WTC11 (cell line): ENCODE data around the gene TAC3. TPM values are rescaled to one million over a fixed set of nuclear protein-coding genes. Genes with fewer than 3 reads are reported as not detected.

Experiments used
- ATAC-seq: fragments of 200-7000 bp; cut with Tn5 transposase; 2 replicates; pipeline ENCODE4 v1.10.0; 2021; ENCODE audit warnings: mild to moderate bottlenecking, moderate library complexity
- CTCF ChIA-PET: fragments of 300-600 bp; sonication (Branson Sonifier 250); formaldehyde crosslinking; loops from one replicate; lab custom pipeline; 2021; ENCODE audit warnings: antibody characterized with exemption; lab: Charles Lee
- POLR2A ChIA-PET: fragments of 350-600 bp; sonication (Branson Sonifier 250); formaldehyde crosslinking; loops from one replicate; lab custom pipeline; 2021; ENCODE audit warnings: antibody characterized with exemption; lab: Charles Lee
- DNase-seq: peaks from one replicate; pipeline ENCODE4 v3.0.0; 2021; ENCODE audit warnings: low spot score
- H3K27ac Mint-ChIP-seq: 2 replicates; pipeline ENCODE4 v1.8.0; 2021; ENCODE audit warnings: mixed read lengths
- H3K27me3 Mint-ChIP-seq: 2 replicates; pipeline ENCODE4 v1.8.0; 2021; ENCODE audit warnings: low read depth, mild to moderate bottlenecking, moderate library complexity, mixed read lengths
- H3K36me3 Mint-ChIP-seq: 2 replicates; pipeline ENCODE4 v1.8.0; 2021; ENCODE audit warnings: mixed read lengths
- H3K4me1 Mint-ChIP-seq: 2 replicates; pipeline ENCODE4 v1.8.0; 2022; ENCODE audit warnings: mixed read lengths
- H3K4me3 Mint-ChIP-seq: 2 replicates; pipeline ENCODE4 v1.8.0; 2021; ENCODE audit warnings: mild to moderate bottlenecking, moderate library complexity, mixed read lengths
- H3K9me3 Mint-ChIP-seq: 2 replicates; pipeline ENCODE4 v1.8.0; 2021; ENCODE audit warnings: mixed read lengths
- ATF2 ChIP-seq: sonication (generic); formaldehyde crosslinking; IDR thresholded peaks from 2 replicates; pipeline ENCODE4 v1.8.1; 2022; ENCODE audit warnings: low read depth, missing genetic modification reagents, borderline replicate concordance
- CREB1 ChIP-seq: sonication (generic); formaldehyde crosslinking; IDR thresholded peaks from 2 replicates; pipeline ENCODE4 v1.8.0; 2023; ENCODE audit warnings: mild to moderate bottlenecking, missing genetic modification reagents
- CREM ChIP-seq: sonication (generic); formaldehyde crosslinking; IDR thresholded peaks from 2 replicates; pipeline ENCODE4 v1.8.1; 2022; ENCODE audit warnings: mild to moderate bottlenecking, missing genetic modification reagents, moderate library complexity
- E2F4 ChIP-seq: sonication (generic); formaldehyde crosslinking; IDR thresholded peaks from 2 replicates; pipeline ENCODE4 v1.8.1; 2022; ENCODE audit warnings: low read depth, mild to moderate bottlenecking, moderate library complexity, missing genetic modification reagents, borderline replicate concordance
- ELF4 ChIP-seq: sonication (generic); formaldehyde crosslinking; IDR thresholded peaks from 2 replicates; pipeline ENCODE4 v1.8.1; 2022; ENCODE audit warnings: low read depth, mild to moderate bottlenecking, moderate library complexity, missing genetic modification reagents
- ESRRA ChIP-seq: sonication (generic); formaldehyde crosslinking; IDR thresholded peaks from 2 replicates; pipeline ENCODE4 v1.8.1; 2022; ENCODE audit warnings: mild to moderate bottlenecking, missing genetic modification reagents, borderline replicate concordance
- GTF2I ChIP-seq: fragments of 250-450 bp; sonication (Bioruptor Pico); conservative IDR thresholded peaks from 2 replicates; pipeline ENCODE4 v1.4.0; 2021; ENCODE audit warnings: mild to moderate bottlenecking
- JUN ChIP-seq: sonication (generic); formaldehyde crosslinking; IDR thresholded peaks from 2 replicates; pipeline ENCODE4 v1.8.0; 2023; ENCODE audit warnings: mild to moderate bottlenecking, missing genetic modification reagents
- MAX ChIP-seq: sonication (generic); formaldehyde crosslinking; IDR thresholded peaks from 2 replicates; pipeline ENCODE4 v1.8.0; 2022; ENCODE audit warnings: mild to moderate bottlenecking, missing genetic modification reagents
- PRRX2 ChIP-seq: fragments of 250-450 bp; sonication (Bioruptor Pico); IDR thresholded peaks from 2 replicates; pipeline ENCODE4 v1.8.0; 2021; ENCODE audit warnings: mild to moderate bottlenecking
- USF1 ChIP-seq: sonication (generic); formaldehyde crosslinking; IDR thresholded peaks from 2 replicates; pipeline ENCODE4 v1.8.0; 2022; ENCODE audit warnings: mild to moderate bottlenecking, missing genetic modification reagents
- ZBTB21 ChIP-seq: sonication (generic); formaldehyde crosslinking; IDR thresholded peaks from 2 replicates; pipeline ENCODE4 v1.8.1; 2023; ENCODE audit warnings: mild to moderate bottlenecking, missing genetic modification reagents, borderline replicate concordance
- ZNF232 ChIP-seq: sonication (generic); formaldehyde crosslinking; IDR thresholded peaks from 2 replicates; pipeline ENCODE4 v1.8.0; 2022; ENCODE audit warnings: mild to moderate bottlenecking, missing genetic modification reagents
- ZNF263 ChIP-seq: sonication (generic); formaldehyde crosslinking; IDR thresholded peaks from 2 replicates; pipeline ENCODE4 v1.8.1; 2022; ENCODE audit warnings: low read depth, mild to moderate bottlenecking, moderate library complexity, missing genetic modification reagents
- ZNF512 ChIP-seq: sonication (generic); formaldehyde crosslinking; IDR thresholded peaks from 2 replicates; pipeline ENCODE4 v1.8.1; 2022; ENCODE audit warnings: missing genetic modification reagents, borderline replicate concordance
- total RNA-seq: library from RNA; stranded (reverse); gene quantifications from 3 replicates; pipeline ENCODE4 v1.2.3, GENCODE V29; 2021
- TF ChIP-seq, protein P1 (sequence below): sonication (generic); formaldehyde crosslinking; IDR thresholded peaks from 2 replicates; pipeline ENCODE4 v1.8.1; 2023; ENCODE audit warnings: mild to moderate bottlenecking, moderate library complexity, missing genetic modification reagents
- TF ChIP-seq, protein P2 (sequence below): sonication (generic); formaldehyde crosslinking; IDR thresholded peaks from 2 replicates; pipeline ENCODE4 v1.8.0; 2023; ENCODE audit warnings: missing genetic modification reagents

Gene TAC3
- total RNA-seq, 1 experiment from 2014 or later, result 4.1 TPM

DNA sequence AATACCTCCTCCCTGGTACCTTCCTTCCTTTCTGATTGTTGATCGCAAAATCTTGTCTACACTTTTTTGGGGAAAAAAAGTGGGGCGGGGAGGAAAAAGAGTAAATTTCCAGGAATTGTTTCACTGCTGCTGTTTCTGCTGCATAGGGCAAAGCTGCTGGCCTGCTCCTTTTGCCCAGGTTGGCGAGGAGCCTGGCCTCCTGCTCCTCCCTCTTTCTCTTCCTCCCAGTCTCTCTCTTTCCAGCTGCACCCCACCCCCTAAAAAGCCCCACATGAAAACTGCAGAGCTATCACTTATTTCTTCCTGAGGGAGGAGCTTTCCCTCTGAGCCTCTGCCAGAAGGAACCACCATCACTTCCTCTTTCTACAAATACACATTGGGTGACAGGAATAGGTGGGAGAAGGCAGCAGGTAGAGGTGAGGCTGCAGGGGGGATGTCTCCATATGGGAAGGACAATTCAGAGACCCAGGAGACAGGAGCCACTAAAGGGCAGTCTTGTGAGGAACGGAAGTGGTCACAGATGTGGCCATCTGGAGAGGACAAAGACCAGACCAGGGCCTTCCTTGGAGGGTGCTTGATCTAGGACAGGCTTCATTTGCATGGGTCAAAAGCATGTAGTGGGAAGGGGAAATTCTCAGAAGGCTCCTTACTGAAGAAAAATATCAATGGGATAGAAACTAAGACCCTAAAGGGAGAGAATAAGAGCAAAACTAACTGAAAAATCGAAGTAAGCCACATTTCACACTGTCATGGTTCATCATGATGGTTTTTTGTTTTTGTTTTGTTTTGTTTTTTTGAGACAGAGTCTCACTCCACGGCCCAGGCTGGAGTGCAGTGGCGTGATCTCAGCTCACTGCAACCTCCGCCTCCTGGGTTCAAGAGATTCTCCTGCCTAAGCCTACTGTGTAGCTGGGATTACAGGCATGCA, 24.7 kb downstream of the TAC3 start:
- CTCF ChIA-PET, result interaction anchor here (0.6 to 2.0 kb wide), 3 partner anchors 10 to 234 kb away, joined by 3 to 14 read pairs (median 6); partner anchors contain the start of gene HSD17B6
- no peak for ATAC-seq

More for the DNA sequence above, 24.7 kb downstream of the TAC3 start:
- no peak overlapping the region for H3K4me3 Mint-ChIP-seq
- TF ChIP-seq, protein P1, sequence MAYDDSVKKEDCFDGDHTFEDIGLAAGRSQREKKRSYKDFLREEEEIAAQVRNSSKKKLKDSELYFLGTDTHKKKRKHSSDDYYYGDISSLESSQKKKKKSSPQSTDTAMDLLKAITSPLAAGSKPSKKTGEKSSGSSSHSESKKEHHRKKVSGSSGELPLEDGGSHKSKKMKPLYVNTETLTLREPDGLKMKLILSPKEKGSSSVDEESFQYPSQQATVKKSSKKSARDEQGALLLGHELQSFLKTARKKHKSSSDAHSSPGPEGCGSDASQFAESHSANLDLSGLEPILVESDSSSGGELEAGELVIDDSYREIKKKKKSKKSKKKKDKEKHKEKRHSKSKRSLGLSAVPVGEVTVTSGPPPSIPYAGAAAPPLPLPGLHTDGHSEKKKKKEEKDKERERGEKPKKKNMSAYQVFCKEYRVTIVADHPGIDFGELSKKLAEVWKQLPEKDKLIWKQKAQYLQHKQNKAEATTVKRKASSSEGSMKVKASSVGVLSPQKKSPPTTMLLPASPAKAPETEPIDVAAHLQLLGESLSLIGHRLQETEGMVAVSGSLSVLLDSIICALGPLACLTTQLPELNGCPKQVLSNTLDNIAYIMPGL (CRISPR knock-in tag), result no peak
- no peak for TF ChIP-seq ZNF263 (CRISPR knock-in tag)
- no peak for TF ChIP-seq E2F4 (CRISPR knock-in tag)
- TF ChIP-seq ELF4 (CRISPR knock-in tag), result no peak
- TF ChIP-seq MAX, result no peak
- TF ChIP-seq ZBTB21, result no peak
- TF ChIP-seq CREB1 (CRISPR knock-in tag), result no peak
- TF ChIP-seq ZNF232 (CRISPR knock-in tag), result no peak
- no peak for TF ChIP-seq ESRRA (CRISPR knock-in tag)
- TF ChIP-seq, protein P2, sequence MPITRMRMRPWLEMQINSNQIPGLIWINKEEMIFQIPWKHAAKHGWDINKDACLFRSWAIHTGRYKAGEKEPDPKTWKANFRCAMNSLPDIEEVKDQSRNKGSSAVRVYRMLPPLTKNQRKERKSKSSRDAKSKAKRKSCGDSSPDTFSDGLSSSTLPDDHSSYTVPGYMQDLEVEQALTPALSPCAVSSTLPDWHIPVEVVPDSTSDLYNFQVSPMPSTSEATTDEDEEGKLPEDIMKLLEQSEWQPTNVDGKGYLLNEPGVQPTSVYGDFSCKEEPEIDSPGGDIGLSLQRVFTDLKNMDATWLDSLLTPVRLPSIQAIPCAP, result no peak
- no peak for TF ChIP-seq PRRX2 (CRISPR knock-in tag)
- no peak for TF ChIP-seq CREM (CRISPR knock-in tag)
- no peak for TF ChIP-seq USF1 (CRISPR knock-in tag)
- no peak for TF ChIP-seq GTF2I (CRISPR knock-in tag)
- TF ChIP-seq ATF2 (CRISPR knock-in tag), result no peak
- no peak for TF ChIP-seq JUN (CRISPR knock-in tag)
- no peak for TF ChIP-seq ZNF512
- DNase-seq, result no peak
- peaks cover 23% of the 10 kb centered on the region for H3K4me1 Mint-ChIP-seq
- no peak overlapping the region for H3K27ac Mint-ChIP-seq
- H3K36me3 Mint-ChIP-seq, result peaks cover 2% of the 10 kb centered on the region; the same call in 1 of the 2 replicates
- POLR2A ChIA-PET, result no interaction called here
- H3K27me3 Mint-ChIP-seq, result no peaks in the 10 kb centered on the region
- no peaks in the 10 kb centered on the region for H3K9me3 Mint-ChIP-seq
